ENCODE data around the gene PRSS12.
"Not testable (repeated sequence)": the region's sequence is repeated elsewhere in the genome, so short reads cannot be mapped to it uniquely, and the experiment has no call there.

The PRSS12 gene

DNA sequence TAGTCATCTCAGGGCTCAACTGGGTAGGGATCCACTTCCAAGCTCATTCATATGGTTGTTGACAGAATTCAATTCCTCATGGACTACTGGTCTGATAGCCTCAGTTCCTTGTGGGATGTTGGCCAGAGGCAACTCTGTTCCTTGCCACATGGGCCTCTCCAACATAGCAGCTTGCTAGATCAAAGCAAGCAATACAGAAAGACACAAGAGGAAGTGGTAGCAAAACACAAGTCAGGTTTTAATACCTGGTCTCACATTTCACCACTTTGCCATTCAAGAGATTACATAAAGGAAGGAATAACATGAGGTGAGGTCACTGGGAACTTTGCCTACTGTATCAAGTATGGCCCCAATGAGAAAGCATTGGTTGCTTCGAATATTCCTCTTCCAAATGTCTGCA lies 79.2 kb downstream of the PRSS12 start:
- no peak for DNase-seq

DNA sequence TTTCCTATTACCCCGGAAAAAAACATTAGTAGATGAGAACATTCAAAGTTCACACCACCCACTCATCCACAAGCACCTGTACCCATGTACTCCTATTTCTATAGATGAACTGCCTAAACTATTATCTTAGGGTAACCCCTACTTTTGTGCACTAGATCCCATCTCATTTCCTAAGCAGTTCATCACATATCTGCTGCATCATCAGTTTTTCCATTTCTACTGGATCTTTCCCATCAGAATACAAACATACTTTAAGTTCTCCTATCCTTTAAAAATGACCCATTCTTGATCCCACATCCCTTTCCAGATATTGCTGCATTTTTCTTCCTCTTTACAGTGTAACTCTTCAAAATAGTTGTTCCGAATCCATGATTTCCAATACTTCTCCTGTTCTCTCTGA lies 81.0 kb downstream of the PRSS12 start:
- no peak for DNase-seq

- DNase-seq: no peak
These were observed 82.3 kb downstream of the PRSS12 start for GRCh38 chr4:118270492-118270891.

GRCh38 chr4:118268780-118269179 lies 84.0 kb downstream of the PRSS12 start:
- no peak for DNase-seq

DNA sequence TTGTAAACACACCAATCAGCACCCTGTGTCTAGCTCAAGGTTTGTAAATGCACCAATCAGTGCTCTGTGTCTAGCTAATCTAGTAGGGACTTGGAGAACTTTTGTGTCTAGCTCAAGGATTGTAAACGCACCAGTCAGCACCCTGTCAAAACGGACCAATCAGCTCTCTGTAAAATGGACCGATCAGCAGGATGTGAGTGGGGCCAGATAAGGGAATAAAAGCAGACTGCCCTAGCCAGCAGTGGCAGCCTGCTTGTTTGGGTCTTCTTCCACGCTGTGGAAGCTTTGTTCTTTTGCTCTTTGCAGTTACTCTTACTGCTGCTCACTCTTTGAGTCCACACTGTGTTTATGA lies 86.7 kb downstream of the PRSS12 start:
- DNase-seq: not testable (repeated sequence)

DNA sequence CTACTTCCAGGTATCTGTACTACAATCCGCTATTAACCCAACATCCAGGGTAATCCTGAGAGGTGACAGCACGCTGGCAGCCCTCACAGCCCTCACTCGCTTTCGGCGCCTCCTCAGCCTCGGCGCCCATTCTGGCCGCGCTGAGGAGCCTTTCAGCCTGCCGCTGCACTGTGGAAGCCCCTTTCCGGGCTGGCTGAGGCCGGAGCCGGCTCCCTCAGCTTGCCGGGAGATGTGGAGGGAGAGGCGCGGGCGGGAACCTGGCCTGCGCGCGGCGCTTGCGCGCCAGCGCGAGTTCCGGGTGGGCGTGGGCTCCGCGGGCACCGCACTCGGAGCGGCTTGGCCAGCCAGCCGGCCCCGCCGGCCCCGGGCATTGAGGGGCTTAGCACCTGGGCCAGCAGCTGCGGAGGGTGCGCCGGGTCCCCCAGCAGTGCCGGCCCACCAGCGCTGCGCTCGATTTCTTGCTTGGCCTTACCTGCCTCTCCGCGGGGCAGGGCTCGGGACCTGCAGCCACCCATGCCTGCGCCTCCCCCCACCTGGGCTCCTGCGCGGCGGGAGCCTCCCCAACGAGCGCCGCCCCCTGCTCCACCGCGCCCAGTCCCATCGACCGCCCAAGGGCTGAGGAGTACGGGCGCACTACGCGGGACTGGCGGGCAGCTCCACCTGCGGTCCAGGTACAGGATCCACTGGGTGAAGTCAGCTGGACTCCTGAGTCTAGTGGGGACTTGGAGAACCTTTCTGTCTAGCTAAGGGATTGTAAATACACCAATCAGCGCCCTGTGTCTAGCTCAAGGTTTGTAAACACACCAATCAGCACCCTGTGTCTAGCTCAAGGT lies 87.3 kb downstream of the PRSS12 start:
- DNase-seq: no peak

DNA sequence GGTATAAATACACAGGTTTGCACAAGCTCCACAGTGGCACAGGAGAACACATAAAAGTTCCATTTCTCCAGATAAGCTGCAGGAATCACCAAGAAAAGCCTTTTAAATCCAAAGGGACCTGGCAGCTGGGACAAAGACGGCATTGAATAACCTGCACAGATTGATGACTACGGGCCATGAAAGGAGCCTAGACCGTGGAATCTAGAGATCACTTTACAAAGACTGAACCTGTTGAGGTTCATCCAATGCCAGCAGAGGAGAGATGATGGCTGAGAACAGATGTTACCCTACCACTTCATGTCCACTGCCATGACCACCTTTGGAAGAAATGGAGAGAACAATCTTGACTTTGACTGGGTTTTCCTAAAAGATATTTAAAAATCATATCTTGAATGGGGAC lies 88.7 kb downstream of the PRSS12 start:
- DNase-seq: no peak

DNA sequence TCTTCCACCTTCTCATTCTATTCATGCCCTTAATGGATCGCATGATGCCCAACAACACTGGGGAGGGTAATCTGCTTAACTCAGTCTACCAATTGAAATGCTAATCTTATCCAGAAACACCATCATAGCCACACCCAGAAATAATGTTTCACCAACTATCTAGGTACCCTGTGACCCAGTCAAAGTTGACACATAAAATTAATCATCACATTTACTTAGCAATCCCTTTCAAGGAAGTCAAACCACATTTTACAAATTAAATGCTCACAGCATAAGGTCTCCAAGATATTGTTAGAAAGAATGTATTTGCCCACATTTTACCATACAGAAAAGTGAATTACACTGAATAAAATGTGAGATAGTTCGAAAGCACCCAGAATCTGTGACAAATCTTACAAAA lies 92.5 kb downstream of the PRSS12 start:
- no peak for DNase-seq

DNA sequence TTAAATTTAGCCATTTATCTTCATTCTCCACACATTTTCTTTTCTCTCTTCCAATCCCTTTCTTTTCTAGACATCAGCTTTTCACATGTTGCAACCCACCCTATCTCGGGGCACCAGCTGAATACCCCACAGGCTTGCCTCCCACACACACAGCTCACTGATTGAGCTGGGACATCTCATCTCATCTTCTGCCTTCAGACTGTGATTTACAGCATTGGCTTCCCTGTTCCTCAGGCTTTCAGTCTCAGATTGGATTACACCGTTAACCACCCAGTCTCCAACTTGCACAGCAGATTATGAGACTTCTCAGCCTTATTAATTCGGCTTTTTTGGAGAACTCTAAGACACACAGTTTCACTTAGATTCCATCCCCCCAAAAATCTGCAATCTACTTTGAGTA lies 93.7 kb downstream of the PRSS12 start:
- DNase-seq: no peak

- DNase-seq: no peak
These were observed 98.4 kb downstream of the PRSS12 start for GRCh38 chr4:118254368-118254767.

DNA sequence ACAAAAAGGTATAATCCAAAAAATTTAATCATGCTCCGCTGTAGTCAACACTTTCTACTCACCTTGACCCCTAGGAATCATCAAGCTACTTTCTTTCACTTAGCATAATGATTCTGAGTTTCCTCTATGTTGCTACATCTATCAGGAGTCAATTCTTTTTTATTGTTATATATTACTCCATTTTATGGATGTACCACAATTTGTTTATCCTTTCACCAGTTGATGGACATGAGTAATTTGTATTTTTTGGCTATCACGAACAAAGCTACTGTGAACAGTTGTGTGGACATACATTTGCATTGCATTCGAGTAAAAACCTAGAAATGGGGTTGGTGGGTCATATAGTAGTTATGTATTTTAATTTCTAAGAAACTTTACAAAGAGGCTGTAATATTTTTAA lies 102.9 kb downstream of the PRSS12 start:
- DNase-seq: no peak

- no peak for DNase-seq
These were observed 115.3 kb downstream of the PRSS12 start for GRCh38 chr4:118237531-118237930.

- DNase-seq: no peak
These were observed 117.2 kb downstream of the PRSS12 start for GRCh38 chr4:118235566-118236120.
